Right lobe of liver (tissue), 6 donors: ENCODE data around the gene C13orf46. TPM values are rescaled to one million over a fixed set of nuclear protein-coding genes. Genes with fewer than 3 reads are reported as not detected.

Experiments
- ATAC-seq, 4 donors: fragments of 200-7000 bp; cut with Tn5 transposase; one replicate each; pipeline ENCODE4 v1.9.1; 2020; ENCODE audit warnings: mild to moderate bottlenecking in 4 of 4, moderate library complexity in 4 of 4
- DNase-seq, 3 donors: peaks; one replicate each; pipeline ENCODE4 v3.0.0-alpha.2; 2020
- H3K27ac ChIP-seq, 3 donors: fragments of 200-600 bp; one replicate each; pipeline ENCODE4 v1.8.0; 2022
- H3K27me3 ChIP-seq, 2 donors: fragments of 200-600 bp; one replicate each; pipeline ENCODE4 v1.8.0; 2022
- H3K36me3 ChIP-seq, 4 donors: fragments of 200-600 bp; sonication (generic) in 1 of 4; one replicate each; pipeline versions ENCODE4 v1.5.1 to v1.8.0; 2017 to 2022; ENCODE audit warnings: control low read depth in 1 of 4
- H3K4me1 ChIP-seq, 4 donors: fragments of 200-600 bp; sonication (generic) in 1 of 4; one replicate each; pipeline versions ENCODE4 v1.5.1 to v1.8.0; 2017 to 2022; ENCODE audit warnings: control low read depth in 1 of 4
- H3K4me3 ChIP-seq, 3 donors: fragments of 200-600 bp; one replicate each; pipeline ENCODE4 v1.8.0; 2022
- H3K9me3 ChIP-seq, 4 donors: fragments of 200-600 bp; sonication (generic) in 1 of 4; one replicate each; pipeline versions ENCODE4 v1.5.1 to v1.8.0; 2017 to 2022; ENCODE audit warnings: control low read depth in 1 of 4
- CTCF ChIP-seq, 4 donors: fragments of 200-600 bp in 3 of 4; fragments of 450-650 bp in 1 of 4; IDR thresholded peaks; one replicate each; pipeline versions ENCODE4 v1.5.1 to v1.8.0; 2016 to 2022; ENCODE audit warnings: antibody characterized with exemption in 4 of 4, mild to moderate bottlenecking in 2 of 4
- POLR2A ChIP-seq: fragments of 450-650 bp; IDR thresholded peaks from one replicate; pipeline ENCODE4 v1.6.1; 2017; ENCODE audit warnings: antibody characterized with exemption, mild to moderate bottlenecking
- WGBS: methylation state at CpG from one replicate; pipeline ENCODE4 v1.1.6; 2018; ENCODE audit warnings: low coverage, low lambda C conversion rate; ENCODE audit not compliant: insufficient coverage; ENCODE audit errors: missing lambda C conversion rate; 5-methylcytosine and 5-hydroxymethylcytosine counted together
- intact Hi-C, 2 donors: fragments of 100-400 bp; cut with DNase I; formaldehyde crosslinking; loops; one replicate each; pipeline versions ENCODE4 v1.11.2 to v1.14.1; 2022
- total RNA-seq, 6 experiments: library from RNA; depleted of rRNA in 2 of 6; stranded (reverse); fragments of >200 nt in 2 of 6; fragmentation: NEBNext Ultra II Directional in 3 of 6; extraction: Animal tissue kit (Norgen Biotek cat#: 25700) in 3 of 6; gene quantifications; one replicate each; pipeline versions ENCODE4 v1.1.0 to v1.2.4, GENCODE V29; 2016 to 2023
- donor health status: DM: no; HTN: yes; CAD: no.
- donor health status: DM: no; HTN: no; CAD: no.
- donor health status: DM: no; HTN: no; CAD: no.
- donor health status: DM: no; HTN: yes; CAD: no.
- donor health status: DM: no; HTN: yes; CAD: no.

C13orf46 gene
- total RNA-seq, 6 experiments from 2014 or later, result 0.04 to 1.1 (median 0.60) TPM

DNA sequence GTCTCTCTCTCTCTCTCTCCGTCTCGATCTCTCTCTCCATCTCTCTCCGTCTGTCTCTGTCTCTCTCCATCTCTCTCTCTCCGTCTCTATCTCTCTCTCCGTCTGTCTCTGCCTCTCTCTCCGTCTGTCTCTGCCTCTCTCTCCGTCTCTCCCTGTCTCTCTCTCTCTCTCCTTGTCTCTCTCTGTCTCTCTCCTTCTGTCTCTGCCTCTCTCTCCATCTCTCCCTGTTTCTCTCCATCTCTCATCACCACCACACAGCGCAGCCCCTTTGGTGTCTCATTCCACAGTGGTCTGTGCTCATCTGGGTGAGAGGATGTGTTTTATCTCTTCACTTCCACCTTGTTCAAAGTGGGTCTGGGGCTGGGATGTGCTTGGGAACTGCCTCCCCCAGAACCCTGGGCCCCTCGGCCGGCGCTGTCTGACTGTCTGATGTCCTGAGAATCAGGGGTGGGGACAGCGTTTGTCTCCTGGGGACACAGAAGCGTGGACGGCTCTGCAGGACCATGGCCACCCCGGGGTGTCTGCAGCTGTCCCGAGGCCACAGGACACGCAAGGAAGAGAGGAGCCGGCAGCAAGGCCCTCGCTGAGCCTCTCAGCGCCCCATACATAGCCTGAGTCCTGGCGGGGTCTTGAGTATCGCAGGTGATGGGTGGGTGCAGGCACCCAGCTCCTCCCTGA lies 40.2 kb upstream of the C13orf46 start:
- WGBS, result 92% methylated on average over 4 of the region's 22 CpGs
- DNase-seq (no peak), ATAC-seq (no peak)
- intact Hi-C loops, result no loop called here
- H3K9me3 ChIP-seq, result no peaks in the 10 kb centered on the region
- H3K27ac ChIP-seq, result no peak overlapping the region
- no peak overlapping the region for H3K4me3 ChIP-seq
- no peaks in the 10 kb centered on the region for H3K36me3 ChIP-seq
- H3K4me1 ChIP-seq, result no peaks in the 10 kb centered on the region
- H3K27me3 ChIP-seq, result no peaks in the 10 kb centered on the region
- no peak for TF ChIP-seq POLR2A
- no peak for TF ChIP-seq CTCF (IDR thresholded peaks at IDR 0.05)

GRCh38 chr13:114013336-114013735 lies 39.5 kb upstream of the C13orf46 start:
- Histone ChIP-seq H3K36me3 (no peaks in the 10 kb centered on the region), H3K27me3 (no peaks in the 10 kb centered on the region), H3K27ac (no peak overlapping the region), H3K4me1 (no peaks in the 10 kb centered on the region), H3K4me3 (no peak overlapping the region), H3K9me3 (no peaks in the 10 kb centered on the region)
- WGBS, result 49% methylated on average over 4 of the region's 4 CpGs
- ATAC-seq (no peak), DNase-seq (no peak)
- intact Hi-C loops, result no loop called here
- no peak for TF ChIP-seq POLR2A
- TF ChIP-seq CTCF (IDR thresholded peaks at IDR 0.05), result no peak

GRCh38 chr13:114012921-114013320 lies 39.0 kb upstream of the C13orf46 start:
- H3K36me3 ChIP-seq, result no peaks in the 10 kb centered on the region
- no peaks in the 10 kb centered on the region for H3K27me3 ChIP-seq
- H3K9me3 ChIP-seq, result no peaks in the 10 kb centered on the region
- intact Hi-C loops, result no loop called here
- no peaks in the 10 kb centered on the region for H3K4me1 ChIP-seq
- 90% methylated on average over 14 of the region's 21 CpGs for WGBS
- ATAC-seq, result no peak
- no peak overlapping the region for H3K27ac ChIP-seq
- no peak for TF ChIP-seq CTCF (IDR thresholded peaks at IDR 0.05)
- no peak for TF ChIP-seq POLR2A
- H3K4me3 ChIP-seq, result no peak overlapping the region
- DNase-seq, result no peak

- intact Hi-C loops, result no loop called here
- no peak for DNase-seq
- WGBS, result 89% methylated on average over 16 of the region's 17 CpGs
- Histone ChIP-seq H3K27ac (no peak overlapping the region), H3K4me3 (no peak overlapping the region), H3K9me3 (no peaks in the 10 kb centered on the region), H3K4me1 (no peaks in the 10 kb centered on the region), H3K36me3 (no peaks in the 10 kb centered on the region), H3K27me3 (no peaks in the 10 kb centered on the region)
- TF ChIP-seq POLR2A (no peak), CTCF (IDR thresholded peaks at IDR 0.05) (no peak)
- ATAC-seq, result no peak
Measured at GRCh38 chr13:114012141-114012540, 38.3 kb upstream of the C13orf46 start.

- Histone ChIP-seq H3K36me3 (no peaks in the 10 kb centered on the region), H3K4me1 (no peaks in the 10 kb centered on the region), H3K4me3 (no peak overlapping the region), H3K27me3 (no peaks in the 10 kb centered on the region), H3K9me3 (no peaks in the 10 kb centered on the region), H3K27ac (no peak overlapping the region)
- TF ChIP-seq POLR2A, result no peak
- 81% methylated on average over 8 of the region's 19 CpGs for WGBS
- intact Hi-C loops, result no loop called here
- ATAC-seq (no peak), DNase-seq (peak in 1 of 3 donors; percentile 46)
Measured at GRCh38 chr13:114011226-114011625, 37.4 kb upstream of the C13orf46 start.
